ENCODE results near the gene PDE4B.
"Not testable (repeated sequence)": the region's sequence is repeated elsewhere in the genome, so short reads cannot be mapped to it uniquely, and the experiment has no call there.

PDE4B gene

DNA sequence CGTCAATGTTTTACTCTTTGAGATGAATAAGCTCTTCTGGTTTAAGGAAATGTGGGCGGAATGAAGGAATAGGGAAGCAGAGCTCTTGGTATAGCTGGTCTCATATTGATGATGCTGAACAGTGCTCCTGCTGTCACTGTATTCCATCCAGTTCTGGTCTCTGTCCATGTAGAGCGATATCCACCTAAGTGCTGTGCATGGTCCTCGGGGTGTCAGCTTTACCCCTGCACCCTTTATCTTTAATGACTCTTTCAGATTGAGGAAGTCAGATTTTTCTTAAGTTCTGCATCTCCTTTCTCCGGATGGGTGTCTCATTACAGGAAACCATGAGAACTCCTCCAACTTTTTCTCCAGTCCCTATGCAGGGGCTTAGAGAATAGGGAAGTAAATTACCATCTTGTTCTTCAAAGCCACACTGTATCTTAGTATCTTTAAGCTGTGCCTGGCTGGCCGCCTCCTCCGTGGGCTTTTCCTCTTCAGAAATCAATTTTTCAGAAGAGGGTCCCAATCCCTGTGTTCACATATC, 52.9 kb downstream of the PDE4B start:
- TF ChIP-seq, protein P1, sequence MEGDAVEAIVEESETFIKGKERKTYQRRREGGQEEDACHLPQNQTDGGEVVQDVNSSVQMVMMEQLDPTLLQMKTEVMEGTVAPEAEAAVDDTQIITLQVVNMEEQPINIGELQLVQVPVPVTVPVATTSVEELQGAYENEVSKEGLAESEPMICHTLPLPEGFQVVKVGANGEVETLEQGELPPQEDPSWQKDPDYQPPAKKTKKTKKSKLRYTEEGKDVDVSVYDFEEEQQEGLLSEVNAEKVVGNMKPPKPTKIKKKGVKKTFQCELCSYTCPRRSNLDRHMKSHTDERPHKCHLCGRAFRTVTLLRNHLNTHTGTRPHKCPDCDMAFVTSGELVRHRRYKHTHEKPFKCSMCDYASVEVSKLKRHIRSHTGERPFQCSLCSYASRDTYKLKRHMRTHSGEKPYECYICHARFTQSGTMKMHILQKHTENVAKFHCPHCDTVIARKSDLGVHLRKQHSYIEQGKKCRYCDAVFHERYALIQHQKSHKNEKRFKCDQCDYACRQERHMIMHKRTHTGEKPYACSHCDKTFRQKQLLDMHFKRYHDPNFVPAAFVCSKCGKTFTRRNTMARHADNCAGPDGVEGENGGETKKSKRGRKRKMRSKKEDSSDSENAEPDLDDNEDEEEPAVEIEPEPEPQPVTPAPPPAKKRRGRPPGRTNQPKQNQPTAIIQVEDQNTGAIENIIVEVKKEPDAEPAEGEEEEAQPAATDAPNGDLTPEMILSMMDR (IDR thresholded peaks at IDR 0.05; ENCODE audit: low read depth, low read length): no peak
- DNase-seq (ENCODE audit: low read depth, low spot score): no peak
- no peak overlapping the region for H3K4me3 ChIP-seq (ENCODE audit: low read depth, low read length)
- in situ Hi-C loops (cut with HindIII; ENCODE audit: low sequenced_read_pairs): no loop called here

GRCh38 chr1:65846866-65847265, 54.2 kb downstream of the PDE4B start:
- in situ Hi-C loops (cut with HindIII; ENCODE audit: low sequenced_read_pairs): no loop called here
- DNase-seq (ENCODE audit: low read depth, low spot score): no peak
- no peak overlapping the region for H3K4me3 ChIP-seq (ENCODE audit: low read depth, low read length)
- TF ChIP-seq, protein P1 (IDR thresholded peaks at IDR 0.05; ENCODE audit: low read depth, low read length): no peak

GRCh38 chr1:65850281-65850680, 57.6 kb downstream of the PDE4B start:
- in situ Hi-C loops (cut with HindIII; ENCODE audit: low sequenced_read_pairs): no loop called here
- DNase-seq (ENCODE audit: low read depth, low spot score): no peak
- TF ChIP-seq, protein P1 (IDR thresholded peaks at IDR 0.05; ENCODE audit: low read depth, low read length): no peak
- no peak overlapping the region for H3K4me3 ChIP-seq (ENCODE audit: low read depth, low read length)

DNA sequence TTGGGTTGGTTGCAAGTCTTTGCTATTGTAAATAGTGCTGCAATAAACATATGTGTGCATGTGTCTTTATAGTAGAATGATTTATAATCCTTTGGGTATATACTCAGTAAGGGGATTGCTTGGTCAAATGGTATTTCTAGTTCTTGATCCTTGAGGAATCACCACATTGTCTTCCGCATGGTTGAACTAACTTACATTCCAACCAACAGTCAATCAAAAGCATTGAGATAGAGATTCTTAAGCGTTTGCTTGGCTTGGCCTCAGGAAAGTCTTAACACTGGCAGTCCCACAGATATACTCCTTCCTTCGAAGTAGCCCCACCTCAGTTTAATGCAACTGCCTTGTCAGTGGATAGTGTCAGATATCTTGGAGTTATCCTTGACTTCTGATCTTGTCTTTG, 63.9 kb downstream of the PDE4B start:
- DNase-seq (ENCODE audit: low read depth, low spot score); in situ Hi-C loops (cut with HindIII; ENCODE audit: low sequenced_read_pairs); H3K4me3 ChIP-seq (ENCODE audit: low read depth, low read length): not testable (repeated sequence)

DNA sequence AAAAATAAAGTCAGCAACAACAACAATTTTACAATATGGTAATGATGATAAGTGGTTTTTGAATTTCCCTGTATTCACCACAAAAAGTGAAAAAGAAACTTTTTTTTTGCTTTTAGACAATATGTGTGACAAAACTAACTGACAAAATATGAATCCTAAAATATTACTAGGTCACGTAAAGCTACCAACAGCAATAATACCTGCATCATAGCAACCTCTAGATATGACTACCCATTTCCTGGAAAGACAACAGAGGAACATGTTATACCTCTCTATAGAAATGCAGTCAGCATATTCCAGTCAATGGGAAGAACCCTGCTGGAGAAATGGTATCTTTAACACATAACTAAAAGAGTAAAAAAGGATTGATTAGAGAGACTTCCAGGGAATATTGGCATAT, 73.7 kb downstream of the PDE4B start:
- no peak overlapping the region for H3K4me3 ChIP-seq (ENCODE audit: low read depth, low read length)
- TF ChIP-seq, protein P1 (IDR thresholded peaks at IDR 0.05; ENCODE audit: low read depth, low read length): no peak
- in situ Hi-C loops (cut with HindIII; ENCODE audit: low sequenced_read_pairs): no loop called here
- no peak for DNase-seq (ENCODE audit: low read depth, low spot score)

GRCh38 chr1:65872301-65872700, 79.6 kb downstream of the PDE4B start:
- H3K4me3 ChIP-seq (ENCODE audit: low read depth, low read length): no peak overlapping the region
- TF ChIP-seq, protein P1 (IDR thresholded peaks at IDR 0.05; ENCODE audit: low read depth, low read length): no peak

DNA sequence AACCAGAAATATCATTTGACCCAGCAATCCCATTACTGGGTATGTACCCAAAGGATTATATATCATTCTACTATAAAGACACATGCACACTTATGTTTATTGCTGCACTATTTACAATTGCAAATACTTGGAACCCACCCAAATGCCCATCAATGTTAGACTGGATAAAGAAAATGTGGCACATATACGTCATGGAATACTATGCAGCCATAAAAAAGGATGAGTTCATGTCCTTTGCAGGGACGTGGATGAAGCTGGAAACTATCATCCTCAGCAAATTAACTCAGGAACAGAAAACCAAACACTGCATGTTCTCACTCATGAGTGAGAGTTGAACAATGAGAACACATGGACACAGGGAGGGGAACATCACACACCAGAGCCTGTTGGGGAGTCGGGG, 85.6 kb downstream of the PDE4B start:
- H3K4me3 ChIP-seq (ENCODE audit: low read depth, low read length); in situ Hi-C loops (cut with HindIII; ENCODE audit: low sequenced_read_pairs); DNase-seq (ENCODE audit: low read depth, low spot score): not testable (repeated sequence)

More at GRCh38 chr1:65872301-65872700, 79.6 kb downstream of the PDE4B start:
- in situ Hi-C loops (cut with HindIII; ENCODE audit: low sequenced_read_pairs): no loop called here
- no peak for DNase-seq (ENCODE audit: low read depth, low spot score)

DNA sequence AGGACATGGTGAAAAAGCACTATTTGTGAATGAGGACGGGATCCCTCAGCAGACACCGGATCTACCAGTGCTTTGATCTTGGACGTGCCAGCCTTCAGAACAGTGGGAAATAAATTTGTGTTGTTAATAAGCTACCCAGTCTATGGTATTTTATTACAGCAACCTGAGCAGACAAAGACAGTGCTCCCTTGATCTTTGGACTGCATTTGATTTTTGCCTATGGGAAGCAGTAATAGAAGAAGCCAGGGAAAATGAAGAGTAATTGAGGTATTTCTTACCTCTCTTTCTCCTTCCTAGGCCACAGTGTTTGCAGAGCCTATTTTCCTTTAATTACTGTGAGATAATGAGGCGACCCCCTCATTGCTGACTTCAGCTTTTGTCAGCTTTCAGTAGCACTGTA, 87.9 kb downstream of the PDE4B start:
- TF ChIP-seq, protein P1 (IDR thresholded peaks at IDR 0.05; ENCODE audit: low read depth, low read length): no peak
- DNase-seq (ENCODE audit: low read depth, low spot score): no peak
- H3K4me3 ChIP-seq (ENCODE audit: low read depth, low read length): no peak overlapping the region
- in situ Hi-C loops (cut with HindIII; ENCODE audit: low sequenced_read_pairs): no loop called here

Data from astrocyte of the spinal cord (primary cell).